Measurements from ENCODE around the gene LIAS. TPM values are rescaled to one million over a fixed set of nuclear protein-coding genes. Genes with fewer than 3 reads are reported as not detected.

The LIAS gene
- total and polyA plus RNA-seq, 2 of the 13 experiments (the other 11 are each of a cell fraction or from before 2014, with no cell fraction given), result 16.0 to 16.6 TPM

DNA sequence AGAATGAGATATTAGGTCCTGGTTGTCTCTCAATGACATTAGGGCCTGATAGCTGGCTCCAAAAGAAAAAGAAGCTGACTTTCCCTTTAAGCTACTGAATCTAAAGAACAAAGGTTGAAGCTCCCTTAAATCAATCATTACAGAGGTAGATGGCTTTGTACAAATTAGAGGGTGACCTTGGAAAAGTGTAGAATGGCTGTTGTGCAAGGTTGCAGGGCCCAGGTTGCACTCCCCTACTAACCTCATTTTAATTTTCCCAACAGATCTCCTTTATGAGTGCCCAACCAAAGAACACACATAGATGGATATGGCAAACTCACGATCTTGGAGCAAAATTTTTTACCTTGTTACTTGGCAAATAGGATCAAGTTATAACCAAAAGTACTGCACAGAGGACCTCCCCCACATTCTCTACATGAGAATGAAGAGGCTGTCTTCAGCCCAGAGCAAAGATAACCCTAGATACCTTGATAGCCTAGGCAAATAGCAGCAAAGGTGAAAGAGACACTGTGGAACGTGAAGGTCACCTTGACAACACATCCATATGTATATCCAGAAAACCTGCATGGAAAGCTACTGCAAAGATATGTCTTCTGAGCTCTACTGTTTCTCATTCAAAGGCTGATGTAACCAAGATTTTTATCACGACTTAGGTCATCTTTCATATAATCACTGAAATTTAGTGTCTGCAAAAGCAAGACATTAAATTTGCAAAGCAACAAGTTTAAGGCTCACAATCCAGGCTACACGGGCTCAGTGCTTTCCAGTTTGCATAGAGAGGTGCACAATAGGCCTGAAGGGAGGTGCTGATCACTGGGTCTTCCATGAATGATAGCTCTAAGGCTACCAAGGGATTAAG lies 29.2 kb upstream of the LIAS start (continued):
- no peak for TF ChIP-seq AFF4 (CRISPR knock-in tag; IDR thresholded peaks at IDR 0.05)
- TF ChIP-seq, protein P1, sequence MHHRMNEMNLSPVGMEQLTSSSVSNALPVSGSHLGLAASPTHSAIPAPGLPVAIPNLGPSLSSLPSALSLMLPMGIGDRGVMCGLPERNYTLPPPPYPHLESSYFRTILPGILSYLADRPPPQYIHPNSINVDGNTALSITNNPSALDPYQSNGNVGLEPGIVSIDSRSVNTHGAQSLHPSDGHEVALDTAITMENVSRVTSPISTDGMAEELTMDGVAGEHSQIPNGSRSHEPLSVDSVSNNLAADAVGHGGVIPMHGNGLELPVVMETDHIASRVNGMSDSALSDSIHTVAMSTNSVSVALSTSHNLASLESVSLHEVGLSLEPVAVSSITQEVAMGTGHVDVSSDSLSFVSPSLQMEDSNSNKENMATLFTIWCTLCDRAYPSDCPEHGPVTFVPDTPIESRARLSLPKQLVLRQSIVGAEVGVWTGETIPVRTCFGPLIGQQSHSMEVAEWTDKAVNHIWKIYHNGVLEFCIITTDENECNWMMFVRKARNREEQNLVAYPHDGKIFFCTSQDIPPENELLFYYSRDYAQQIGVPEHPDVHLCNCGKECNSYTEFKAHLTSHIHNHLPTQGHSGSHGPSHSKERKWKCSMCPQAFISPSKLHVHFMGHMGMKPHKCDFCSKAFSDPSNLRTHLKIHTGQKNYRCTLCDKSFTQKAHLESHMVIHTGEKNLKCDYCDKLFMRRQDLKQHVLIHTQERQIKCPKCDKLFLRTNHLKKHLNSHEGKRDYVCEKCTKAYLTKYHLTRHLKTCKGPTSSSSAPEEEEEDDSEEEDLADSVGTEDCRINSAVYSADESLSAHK (CRISPR knock-in tag; IDR thresholded peaks at IDR 0.05; ENCODE audit: borderline replicate concordance), result no peak
- no peak for TF ChIP-seq SRSF4 (IDR thresholded peaks at IDR 0.05; ENCODE audit: low read depth, low read length, poor library complexity, severe bottlenecking)
- TF ChIP-seq ARID3A (IDR thresholded peaks at IDR 0.05; ENCODE audit: low read depth, low read length), result 0 out of 2 replicates have a peak, but pooled peaks have one; percentile 40
- no peak for TF ChIP-seq ZNF749 (CRISPR knock-in tag; IDR thresholded peaks at IDR 0.05; ENCODE audit: borderline replicate concordance)
- no peak for TF ChIP-seq ZNF775 (CRISPR knock-in tag; IDR thresholded peaks at IDR 0.05; ENCODE audit: borderline replicate concordance)
- TF ChIP-seq BHLHE40 (IDR thresholded peaks at IDR 0.05; ENCODE audit: low read length), result no peak
- peak; percentile 52 for TF ChIP-seq POLR2AphosphoS5 (IDR thresholded peaks at IDR 0.05; ENCODE audit: low read depth, low read length)
- TF ChIP-seq TBL1XR1 (IDR thresholded peaks at IDR 0.05; ENCODE audit: borderline replicate concordance, low read length, partially characterized antibody), result no peak
- no peak for TF ChIP-seq SRF (IDR thresholded peaks at IDR 0.05; ENCODE audit: low read depth, low read length)
- TF ChIP-seq ZFX (CRISPR knock-in tag; IDR thresholded peaks at IDR 0.05; ENCODE audit: low read depth), result no peak
- peak; percentile 84 for TF ChIP-seq GATAD2A (CRISPR knock-in tag; IDR thresholded peaks at IDR 0.05)
- no peak for TF ChIP-seq TAF15 (IDR thresholded peaks at IDR 0.05; ENCODE audit: low read depth, low read length, poor library complexity, severe bottlenecking)
- no peak for TF ChIP-seq ZFP90 (CRISPR knock-in tag; IDR thresholded peaks at IDR 0.05; ENCODE audit: borderline replicate concordance)
- no peak for TF ChIP-seq ARNT2 (CRISPR knock-in tag; IDR thresholded peaks at IDR 0.05; ENCODE audit: low read depth)
- TF ChIP-seq POLR2A (IDR thresholded peaks at IDR 0.05; ENCODE audit: insufficient read depth in 1 of 2, low read depth in 2 of 2, low read length in 2 of 2), result no peak
- TF ChIP-seq, protein P2, sequence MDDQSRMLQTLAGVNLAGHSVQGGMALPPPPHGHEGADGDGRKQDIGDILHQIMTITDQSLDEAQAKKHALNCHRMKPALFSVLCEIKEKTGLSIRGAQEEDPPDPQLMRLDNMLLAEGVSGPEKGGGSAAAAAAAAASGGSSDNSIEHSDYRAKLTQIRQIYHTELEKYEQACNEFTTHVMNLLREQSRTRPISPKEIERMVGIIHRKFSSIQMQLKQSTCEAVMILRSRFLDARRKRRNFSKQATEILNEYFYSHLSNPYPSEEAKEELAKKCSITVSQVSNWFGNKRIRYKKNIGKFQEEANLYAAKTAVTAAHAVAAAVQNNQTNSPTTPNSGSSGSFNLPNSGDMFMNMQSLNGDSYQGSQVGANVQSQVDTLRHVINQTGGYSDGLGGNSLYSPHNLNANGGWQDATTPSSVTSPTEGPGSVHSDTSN (CRISPR knock-in tag; IDR thresholded peaks at IDR 0.05; ENCODE audit: borderline replicate concordance), result no peak
- no peak for TF ChIP-seq FOXK2 (IDR thresholded peaks at IDR 0.05)
- no peak for TF ChIP-seq ZNF558 (CRISPR knock-in tag; IDR thresholded peaks at IDR 0.05; ENCODE audit: borderline replicate concordance)
- no peak for TF ChIP-seq MXD3 (CRISPR knock-in tag; IDR thresholded peaks at IDR 0.05)

Measured in HepG2 (cell line).